Liver (tissue), 9 donors: ENCODE results near the gene NUP214. TPM values are rescaled to one million over a fixed set of nuclear protein-coding genes. Genes with fewer than 3 reads are reported as not detected.

Experiments used
- DNase-seq: peaks from one replicate; pipeline ENCODE4 v3.0.0-alpha.2; 2017; ENCODE audit warnings: low spot score
- H3K27ac ChIP-seq, 2 donors: one replicate each; pipeline ENCODE4 v1.7.0; 2013; ENCODE audit warnings: inconsistent platforms in 2 of 2, low read length in 2 of 2, control low read depth in 1 of 2, low read depth in 1 of 2, mild to moderate bottlenecking in 1 of 2
- H3K27me3 ChIP-seq, 4 donors: one replicate each; pipeline versions ENCODE4 v1.6.1 to v1.7.0; 2013; ENCODE audit warnings: low read length in 3 of 4, inconsistent platforms in 1 of 4, mild to moderate bottlenecking in 1 of 4, moderate library complexity in 1 of 4; ENCODE audit not compliant: control insufficient read depth in 4 of 4, insufficient read depth in 4 of 4
- H3K36me3 ChIP-seq, 4 donors: one replicate each; pipeline versions ENCODE4 v1.6.1 to v1.7.0; 2013; ENCODE audit warnings: low read length in 3 of 4, mild to moderate bottlenecking in 3 of 4, low read depth in 1 of 4, moderate library complexity in 1 of 4; ENCODE audit not compliant: control insufficient read depth in 4 of 4, insufficient read depth in 3 of 4
- H3K4me1 ChIP-seq, 4 donors: one replicate each; pipeline versions ENCODE4 v1.6.1 to v1.7.0; 2013; ENCODE audit warnings: low read length in 3 of 4, mild to moderate bottlenecking in 3 of 4, moderate library complexity in 1 of 4; ENCODE audit not compliant: control insufficient read depth in 4 of 4, insufficient read depth in 4 of 4
- H3K4me3 ChIP-seq, 3 donors: one replicate each; pipeline versions ENCODE4 v1.6.1 to v1.7.0; 2013; ENCODE audit warnings: low read length in 3 of 3, control low read depth in 1 of 3, low read depth in 1 of 3, mild to moderate bottlenecking in 1 of 3
- H3K9ac ChIP-seq, 2 donors: one replicate each; pipeline ENCODE4 v1.7.0; 2013; ENCODE audit warnings: low read length in 2 of 2, mild to moderate bottlenecking in 2 of 2, moderate library complexity in 2 of 2, control low read depth in 1 of 2, low read depth in 1 of 2
- H3K9me3 ChIP-seq, 4 donors: one replicate each; pipeline versions ENCODE4 v1.6.1 to v1.7.0; 2013; ENCODE audit warnings: low read length in 3 of 4; ENCODE audit not compliant: control insufficient read depth in 4 of 4
- ATF3 ChIP-seq: IDR thresholded peaks from 2 replicates; pipeline ENCODE4 v1.6.1; 2016; ENCODE audit warnings: antibody characterized with exemption
- FOXA1 ChIP-seq: IDR thresholded peaks from 2 replicates; pipeline ENCODE4 v1.6.1; 2016; ENCODE audit warnings: antibody characterized with exemption
- GABPA ChIP-seq, 2 donors: IDR thresholded peaks in 1 of 2; conservative IDR thresholded peaks in 1 of 2; 2 replicates each; pipeline ENCODE4 v1.6.1; 2016; ENCODE audit warnings: antibody characterized with exemption in 2 of 2, mild to moderate bottlenecking in 1 of 2, moderate library complexity in 1 of 2
- HNF4A ChIP-seq, 2 donors: conservative IDR thresholded peaks; 2 replicates each; pipeline ENCODE4 v1.6.1; 2016; ENCODE audit warnings: antibody characterized with exemption in 2 of 2, mild to moderate bottlenecking in 2 of 2
- HNF4G ChIP-seq: IDR thresholded peaks from 2 replicates; pipeline ENCODE4 v1.6.1; 2016; ENCODE audit warnings: antibody characterized with exemption
- JUND ChIP-seq, 2 donors: IDR thresholded peaks; 2 replicates each; pipeline ENCODE4 v1.6.1; 2016; ENCODE audit warnings: antibody characterized with exemption in 2 of 2
- NR2F2 ChIP-seq: IDR thresholded peaks from 2 replicates; pipeline ENCODE4 v1.6.1; 2016; ENCODE audit warnings: antibody characterized with exemption
- RAD21 ChIP-seq, 2 donors: IDR thresholded peaks; 2 replicates each; pipeline ENCODE4 v1.6.1; 2016; ENCODE audit warnings: antibody characterized with exemption in 2 of 2, mild to moderate bottlenecking in 2 of 2
- REST ChIP-seq: IDR thresholded peaks from 2 replicates; pipeline ENCODE4 v1.6.1; 2016; ENCODE audit warnings: antibody characterized with exemption, mild to moderate bottlenecking
- TAF1 ChIP-seq: conservative IDR thresholded peaks from 2 replicates; pipeline ENCODE4 v1.6.1; 2016; ENCODE audit warnings: antibody characterized with exemption, mild to moderate bottlenecking
- YY1 ChIP-seq: IDR thresholded peaks from 2 replicates; pipeline ENCODE4 v1.6.1; 2016; ENCODE audit warnings: antibody characterized with exemption, mild to moderate bottlenecking
- ZBTB33 ChIP-seq: IDR thresholded peaks from 2 replicates; pipeline ENCODE4 v1.6.1; 2016; ENCODE audit warnings: antibody characterized with exemption
- whole genome bisulfite sequencing: extraction: QIAGEN DNeasy Blood & Tissue Kit; methylation state at CpG from one replicate; pipeline ENCODE4 v1.1.7; 2013; 5-methylcytosine and 5-hydroxymethylcytosine counted together
- polyA plus RNA-seq, 2 donors: library from polyadenylated mRNA; stranded (reverse) in 1 of 2; unstranded in 1 of 2; fragments of 200-250 nt in 1 of 2; fragments of >200 nt in 1 of 2; fragmentation: Nextera tagmentation in 1 of 2; extraction: Ambion mirVana in 1 of 2; gene quantifications; one replicate each; pipeline versions ENCODE4 v1.2.1 to v1.2.3, GENCODE V29; 2013 to 2015
- total RNA-seq, 2 donors: library from RNA; depleted of rRNA; stranded (reverse); fragments of >200 nt; gene quantifications; one replicate each; pipeline ENCODE4 v1.2.3, GENCODE V29; 2014
- donor health status: healthy.
- donor health status: healthy.
- donor health status: healthy.
- donor health status: healthy.
- donor health status: healthy.

The NUP214 gene
- total and polyA plus RNA-seq, 4 donors = 8.8 to 19.5 (median 16.5) TPM

GRCh38 chr9:131220485-131220884 is 95.1 kb downstream of the NUP214 start:
- Histone ChIP-seq H3K9me3 (no peaks in the 10 kb centered on the region), H3K27me3 (no peaks in the 10 kb centered on the region), H3K27ac (no peak overlapping the region), H3K9ac (no peak overlapping the region), H3K4me3 (no peak overlapping the region), H3K36me3 (peaks cover 2 to 23% (median 13%) of the 10 kb centered on the region in 4 donors), H3K4me1 (no peaks in the 10 kb centered on the region)
- no peak for DNase-seq
- 88% methylated on average over 2 of the region's 2 CpGs for WGBS
- TF ChIP-seq ZBTB33 (no peak), FOXA1 (no peak), YY1 (no peak), NR2F2 (no peak), JUND (IDR thresholded peaks at IDR 0.05) (no peak), ATF3 (no peak)

GRCh38 chr9:131222460-131222859 is 97.1 kb downstream of the NUP214 start:
- no peak for DNase-seq
- Histone ChIP-seq H3K27me3 (no peaks in the 10 kb centered on the region), H3K36me3 (peaks cover 2 to 18% (median 9%) of the 10 kb centered on the region in 4 donors), H3K9ac (no peak overlapping the region), H3K27ac (no peak overlapping the region), H3K4me1 (peaks cover 0 to 7% (median 7%) of the 10 kb centered on the region in 4 donors), H3K4me3 (no peak overlapping the region), H3K9me3 (no peaks in the 10 kb centered on the region)
- WGBS = 95% methylated on average over 6 of the region's 6 CpGs
- TF ChIP-seq HNF4A (conservative IDR thresholded peaks at IDR 0.05) (no peak), REST (no peak), NR2F2 (no peak), YY1 (no peak), ATF3 (no peak), RAD21 (IDR thresholded peaks at IDR 0.05) (no peak), TAF1 (no peak), ZBTB33 (no peak), GABPA (IDR thresholded peaks at IDR 0.05 in 1 of 2, conservative IDR thresholded peaks at IDR 0.05 in 1 of 2) (no peak), HNF4G (no peak)
